HepG2 (cell line): ENCODE measurements around the gene IL1RAPL2. TPM values are rescaled to one million over a fixed set of nuclear protein-coding genes. Genes with fewer than 3 reads are reported as not detected.

ENCODE experiments used
- ATAC-seq: fragments of 200-7000 bp; cut with Tn5 transposase; 3 replicates; pipeline ENCODE4 v1.9.1; 2020; ENCODE audit warnings: mild to moderate bottlenecking, moderate library complexity
- BruUV-seq: library from RNA; stranded (reverse); fragments of 400-500 nt; replicated peaks from 2 replicates; lab custom pipeline; 2021; lab: Mats Ljungman, UMichigan
- CTCF ChIA-PET: fragments of 300-600 bp; formaldehyde crosslinking; extraction: SDS; loops from one replicate; lab custom pipeline; 2021; ENCODE audit warnings: low total read pairs, inconsistent platforms, low intra/inter-chr PET ratio; lab: Yijun Ruan, JAX
- POLR2A ChIA-PET: fragments of 350-600 bp; sonication (Branson Sonifier 250); formaldehyde crosslinking; loops from one replicate; lab custom pipeline; 2020; ENCODE audit warnings: antibody characterized with exemption, inconsistent platforms; lab: Yijun Ruan, JAX
- DNase-seq: peaks from one replicate; pipeline ENCODE4 v3.0.0-alpha.2; 2015; ENCODE audit warnings: low spot score
- FAIRE-seq: peaks from 3 replicates; lab custom pipeline; 2011; peaks lifted over from hg19 to GRCh38; lab: Jason Lieb, UNC
- H2AFZ ChIP-seq: one replicate; pipeline ENCODE4 v1.6.1; 2011; ENCODE audit warnings: low read length, inconsistent platforms
- H3K27ac ChIP-seq: fragments of 300-600 bp; 3 replicates; pipeline ENCODE4 v1.8.0; 2011; ENCODE audit warnings: mixed run types, mild to moderate bottlenecking, mixed read lengths, low read length, inconsistent platforms; ENCODE audit not compliant: insufficient read depth; ENCODE audit errors: extremely low read length
- H3K27me3 ChIP-seq, 2 experiments: fragments of 200-600 bp in 1 of 2; 2 replicates in 1 of 2; 3 replicates in 1 of 2; pipeline versions ENCODE4 v1.6.0 to v1.8.0; 2011; ENCODE audit warnings: low read length in 2 of 2, mild to moderate bottlenecking in 2 of 2, moderate library complexity in 2 of 2, inconsistent platforms in 1 of 2; ENCODE audit not compliant: insufficient read depth in 2 of 2, control insufficient read depth in 1 of 2
- H3K36me3 ChIP-seq, 2 experiments: fragments of 200-600 bp in 1 of 2; replicated peaks in 1 of 2; 2 replicates in 1 of 2; 3 replicates in 1 of 2; pipeline versions ENCODE4 v1.5.1 to v1.8.0; 2011; ENCODE audit warnings: low read length in 2 of 2, inconsistent platforms in 1 of 2; ENCODE audit not compliant: insufficient read depth in 2 of 2, control insufficient read depth in 1 of 2
- H3K4me1 ChIP-seq: 2 replicates; pipeline ENCODE4 v1.5.1; 2012; ENCODE audit warnings: low read length, inconsistent platforms; ENCODE audit not compliant: insufficient read depth
- H3K4me2 ChIP-seq: 2 replicates; pipeline ENCODE4 v1.6.0; 2011; ENCODE audit warnings: low read depth, low read length, inconsistent platforms
- H3K4me3 ChIP-seq, 3 experiments: fragments of 200-600 bp in 1 of 3; sonication (generic), shearing (Covaris generic) in 1 of 3; replicated peaks in 1 of 3; 2 replicates each; pipeline ENCODE4 v1.5.1; 2011 to 2016; ENCODE audit warnings: low read length in 3 of 3, inconsistent platforms in 2 of 3, low read depth in 2 of 3, mild to moderate bottlenecking in 2 of 3, control low read depth in 1 of 3, mixed read lengths in 1 of 3; ENCODE audit not compliant: insufficient read depth in 1 of 3
- H3K79me2 ChIP-seq: one replicate; pipeline ENCODE4 v1.6.1; 2011; ENCODE audit warnings: low read length, inconsistent platforms; ENCODE audit not compliant: insufficient read depth
- H3K9ac ChIP-seq: 2 replicates; pipeline ENCODE4 v1.6.0; 2011; ENCODE audit warnings: mild to moderate bottlenecking, low read depth, low read length, inconsistent platforms; ENCODE audit not compliant: insufficient read depth
- H3K9me3 ChIP-seq: 2 replicates; pipeline ENCODE4 v1.5.1; 2012; ENCODE audit warnings: mild to moderate bottlenecking, low read length
- H4K20me1 ChIP-seq: 2 replicates; pipeline ENCODE4 v1.6.0; 2011; ENCODE audit warnings: inconsistent platforms, mild to moderate bottlenecking, low read length, moderate library complexity; ENCODE audit not compliant: insufficient read depth
- AFF4 ChIP-seq: sonication (generic); formaldehyde crosslinking; IDR thresholded peaks from 2 replicates; pipeline ENCODE4 v1.4.0; 2020; ENCODE audit warnings: missing genetic modification reagents
- ARNT ChIP-seq: fragments of 450-650 bp; IDR thresholded peaks from 2 replicates; pipeline ENCODE4 v1.6.1; 2017
- EZH2 ChIP-seq: conservative IDR thresholded peaks from 2 replicates; pipeline ENCODE4 v1.6.1; 2012; ENCODE audit warnings: mild to moderate bottlenecking, low read depth, low read length, moderate library complexity
- MTA1 ChIP-seq: sonication (generic); formaldehyde crosslinking; IDR thresholded peaks from 2 replicates; pipeline ENCODE4 v1.4.0; 2020; ENCODE audit warnings: missing genetic modification reagents, mild to moderate bottlenecking, borderline replicate concordance
- PRPF4 ChIP-seq: fragments of 200-400 bp; formaldehyde crosslinking; IDR thresholded peaks from 2 replicates; pipeline ENCODE4 v1.6.1; 2016; ENCODE audit warnings: low read length, low read depth; ENCODE audit not compliant: poor library complexity, severe bottlenecking
- ZNF160 ChIP-seq: sonication (generic); formaldehyde crosslinking; IDR thresholded peaks from 2 replicates; pipeline ENCODE4 v1.8.0; 2022; ENCODE audit warnings: mild to moderate bottlenecking, inconsistent platforms, missing genetic modification reagents
- WGBS: methylation state at CpG from one replicate; pipeline ENCODE4 v1.1.6; 2017; ENCODE audit warnings: low lambda C conversion rate; 5-methylcytosine and 5-hydroxymethylcytosine counted together
- in situ Hi-C: cut with HindIII; loops from 2 replicates; pipeline ENCODE4 v1.10.0; 2017; ENCODE audit warnings: low pct_unique_long_range_greater_than_20kb; ENCODE audit not compliant: extremely low pct_ligation_motif_present
- intact Hi-C: fragments of 100-400 bp; cut with micrococcal nuclease; formaldehyde crosslinking; loops from one replicate; pipeline ENCODE4 v1.10.0; 2022; ENCODE audit not compliant: unreplicated experiment
- polyA plus RNA-seq, 8 experiments: library from polyadenylated mRNA; depleted of rRNA in 3 of 8; stranded (reverse) in 7 of 8; unstranded in 1 of 8; fragments of >200 nt; fragmentation: Illumina TruSeq in 4 of 8; extraction: Trizol in 4 of 8; gene quantifications; 2 replicates each; pipeline versions ENCODE4 v1.2.1 to v1.2.3, GENCODE V29; 2011 to 2016; ENCODE audit warnings: low read depth in 4 of 8, missing spikeins in 1 of 8, mixed read lengths in 1 of 8; ENCODE audit not compliant: insufficient read depth in 1 of 8
- total RNA-seq, 5 experiments: library from RNA; depleted of rRNA; stranded (reverse); fragments of >200 nt; fragmentation: Illumina TruSeq; extraction: Trizol; gene quantifications; 2 replicates each; pipeline ENCODE4 v1.2.3, GENCODE V29; 2016; ENCODE audit warnings: low read depth in 1 of 5
- TF ChIP-seq, protein P1 (sequence below): sonication (generic); formaldehyde crosslinking; conservative IDR thresholded peaks from 2 replicates; pipeline ENCODE4 v1.5.0; 2020; ENCODE audit warnings: missing genetic modification reagents
- TF ChIP-seq, protein P2 (sequence below): sonication (generic); formaldehyde crosslinking; IDR thresholded peaks from 2 replicates; pipeline ENCODE4 v1.4.0; 2020; ENCODE audit warnings: mild to moderate bottlenecking, missing genetic modification reagents, borderline replicate concordance
- TF ChIP-seq, protein P3 (sequence below): sonication (generic); formaldehyde crosslinking; IDR thresholded peaks from 2 replicates; pipeline ENCODE4 v1.5.1; 2020; ENCODE audit warnings: missing genetic modification reagents, mild to moderate bottlenecking, borderline replicate concordance

Gene IL1RAPL2
- total and polyA plus RNA-seq, 2 of the 13 experiments (the other 11 are each of a cell fraction or from before 2014, with no cell fraction given), result not detected

DNA sequence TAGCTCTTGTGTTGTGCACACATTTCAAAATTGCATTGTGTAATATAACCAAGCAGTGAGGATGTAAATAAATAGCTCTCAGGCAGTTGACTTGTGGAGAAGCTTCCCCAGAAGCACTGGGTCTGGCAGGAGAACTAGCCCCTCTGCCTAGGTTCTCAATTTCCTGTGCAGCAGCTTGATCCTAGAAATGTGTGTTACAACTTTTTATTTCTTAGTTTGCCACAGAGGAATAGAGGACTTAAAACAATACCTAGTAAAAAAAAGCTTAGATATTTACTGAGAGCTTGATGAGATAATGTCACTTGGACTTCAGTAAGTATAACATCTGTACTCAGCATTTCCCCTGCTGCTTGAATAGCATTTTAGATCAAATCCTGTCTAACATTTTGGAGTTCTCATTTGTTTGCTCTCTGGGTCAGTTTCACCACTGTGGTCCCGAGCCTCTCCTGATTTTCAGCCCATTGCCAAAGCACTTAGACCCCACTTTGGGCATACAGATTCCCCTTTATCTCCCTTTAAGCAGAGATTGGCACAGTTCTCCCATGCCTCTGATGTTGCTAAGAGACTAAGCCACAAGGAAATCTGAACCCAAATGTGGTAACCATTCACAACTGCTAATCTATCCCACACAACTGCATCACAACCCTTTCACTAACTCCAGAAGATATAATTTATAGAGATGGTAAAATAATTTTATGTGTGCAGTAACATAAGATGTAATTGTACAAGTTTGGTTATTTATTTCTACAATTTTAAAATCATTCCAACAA lies 1158.2 kb downstream of the IL1RAPL2 start:
- ChIA-PET CTCF (no interaction called here), POLR2A (no interaction called here)
- H3K9ac ChIP-seq, result no peak overlapping the region
- BruUV-seq, result no TSS peak
- H3K4me1 ChIP-seq, result no peaks in the 10 kb centered on the region
- in situ Hi-C loops (no loop called here), intact Hi-C loops (no loop called here)
- H3K4me3 ChIP-seq, result no peak overlapping the region
- no peaks in the 10 kb centered on the region for H3K36me3 ChIP-seq
- no peaks in the 10 kb centered on the region for H4K20me1 ChIP-seq
- H3K27ac ChIP-seq, result no peak overlapping the region
- no peak overlapping the region for H3K4me2 ChIP-seq
- no CpG with 5 or more reads among the region's 1 CpG for WGBS
- H3K9me3 ChIP-seq, result no peaks in the 10 kb centered on the region
- DNase-seq (no peak), ATAC-seq (no peak), FAIRE-seq (no peak)
- no peaks in the 10 kb centered on the region for H3K79me2 ChIP-seq
- no peak overlapping the region for H2AFZ ChIP-seq
- H3K27me3 ChIP-seq, result no peaks in the 10 kb centered on the region
- TF ChIP-seq, protein P1, sequence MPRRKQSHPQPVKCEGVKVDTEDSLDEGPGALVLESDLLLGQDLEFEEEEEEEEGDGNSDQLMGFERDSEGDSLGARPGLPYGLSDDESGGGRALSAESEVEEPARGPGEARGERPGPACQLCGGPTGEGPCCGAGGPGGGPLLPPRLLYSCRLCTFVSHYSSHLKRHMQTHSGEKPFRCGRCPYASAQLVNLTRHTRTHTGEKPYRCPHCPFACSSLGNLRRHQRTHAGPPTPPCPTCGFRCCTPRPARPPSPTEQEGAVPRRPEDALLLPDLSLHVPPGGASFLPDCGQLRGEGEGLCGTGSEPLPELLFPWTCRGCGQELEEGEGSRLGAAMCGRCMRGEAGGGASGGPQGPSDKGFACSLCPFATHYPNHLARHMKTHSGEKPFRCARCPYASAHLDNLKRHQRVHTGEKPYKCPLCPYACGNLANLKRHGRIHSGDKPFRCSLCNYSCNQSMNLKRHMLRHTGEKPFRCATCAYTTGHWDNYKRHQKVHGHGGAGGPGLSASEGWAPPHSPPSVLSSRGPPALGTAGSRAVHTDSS, result no peak
- no peak for TF ChIP-seq EZH2
- no peak for TF ChIP-seq ZNF160
- TF ChIP-seq AFF4 (CRISPR knock-in tag), result no peak
- TF ChIP-seq ARNT, result no peak
- TF ChIP-seq, protein P2, sequence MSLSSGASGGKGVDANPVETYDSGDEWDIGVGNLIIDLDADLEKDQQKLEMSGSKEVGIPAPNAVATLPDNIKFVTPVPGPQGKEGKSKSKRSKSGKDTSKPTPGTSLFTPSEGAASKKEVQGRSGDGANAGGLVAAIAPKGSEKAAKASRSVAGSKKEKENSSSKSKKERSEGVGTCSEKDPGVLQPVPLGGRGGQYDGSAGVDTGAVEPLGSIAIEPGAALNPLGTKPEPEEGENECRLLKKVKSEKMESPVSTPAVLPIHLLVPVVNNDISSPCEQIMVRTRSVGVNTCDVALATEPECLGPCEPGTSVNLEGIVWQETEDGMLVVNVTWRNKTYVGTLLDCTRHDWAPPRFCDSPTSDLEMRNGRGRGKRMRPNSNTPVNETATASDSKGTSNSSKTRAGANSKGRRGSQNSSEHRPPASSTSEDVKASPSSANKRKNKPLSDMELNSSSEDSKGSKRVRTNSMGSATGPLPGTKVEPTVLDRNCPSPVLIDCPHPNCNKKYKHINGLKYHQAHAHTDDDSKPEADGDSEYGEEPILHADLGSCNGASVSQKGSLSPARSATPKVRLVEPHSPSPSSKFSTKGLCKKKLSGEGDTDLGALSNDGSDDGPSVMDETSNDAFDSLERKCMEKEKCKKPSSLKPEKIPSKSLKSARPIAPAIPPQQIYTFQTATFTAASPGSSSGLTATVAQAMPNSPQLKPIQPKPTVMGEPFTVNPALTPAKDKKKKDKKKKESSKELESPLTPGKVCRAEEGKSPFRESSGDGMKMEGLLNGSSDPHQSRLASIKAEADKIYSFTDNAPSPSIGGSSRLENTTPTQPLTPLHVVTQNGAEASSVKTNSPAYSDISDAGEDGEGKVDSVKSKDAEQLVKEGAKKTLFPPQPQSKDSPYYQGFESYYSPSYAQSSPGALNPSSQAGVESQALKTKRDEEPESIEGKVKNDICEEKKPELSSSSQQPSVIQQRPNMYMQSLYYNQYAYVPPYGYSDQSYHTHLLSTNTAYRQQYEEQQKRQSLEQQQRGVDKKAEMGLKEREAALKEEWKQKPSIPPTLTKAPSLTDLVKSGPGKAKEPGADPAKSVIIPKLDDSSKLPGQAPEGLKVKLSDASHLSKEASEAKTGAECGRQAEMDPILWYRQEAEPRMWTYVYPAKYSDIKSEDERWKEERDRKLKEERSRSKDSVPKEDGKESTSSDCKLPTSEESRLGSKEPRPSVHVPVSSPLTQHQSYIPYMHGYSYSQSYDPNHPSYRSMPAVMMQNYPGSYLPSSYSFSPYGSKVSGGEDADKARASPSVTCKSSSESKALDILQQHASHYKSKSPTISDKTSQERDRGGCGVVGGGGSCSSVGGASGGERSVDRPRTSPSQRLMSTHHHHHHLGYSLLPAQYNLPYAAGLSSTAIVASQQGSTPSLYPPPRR (CRISPR knock-in tag), result no peak
- TF ChIP-seq PRPF4, result no peak
- TF ChIP-seq, protein P3, sequence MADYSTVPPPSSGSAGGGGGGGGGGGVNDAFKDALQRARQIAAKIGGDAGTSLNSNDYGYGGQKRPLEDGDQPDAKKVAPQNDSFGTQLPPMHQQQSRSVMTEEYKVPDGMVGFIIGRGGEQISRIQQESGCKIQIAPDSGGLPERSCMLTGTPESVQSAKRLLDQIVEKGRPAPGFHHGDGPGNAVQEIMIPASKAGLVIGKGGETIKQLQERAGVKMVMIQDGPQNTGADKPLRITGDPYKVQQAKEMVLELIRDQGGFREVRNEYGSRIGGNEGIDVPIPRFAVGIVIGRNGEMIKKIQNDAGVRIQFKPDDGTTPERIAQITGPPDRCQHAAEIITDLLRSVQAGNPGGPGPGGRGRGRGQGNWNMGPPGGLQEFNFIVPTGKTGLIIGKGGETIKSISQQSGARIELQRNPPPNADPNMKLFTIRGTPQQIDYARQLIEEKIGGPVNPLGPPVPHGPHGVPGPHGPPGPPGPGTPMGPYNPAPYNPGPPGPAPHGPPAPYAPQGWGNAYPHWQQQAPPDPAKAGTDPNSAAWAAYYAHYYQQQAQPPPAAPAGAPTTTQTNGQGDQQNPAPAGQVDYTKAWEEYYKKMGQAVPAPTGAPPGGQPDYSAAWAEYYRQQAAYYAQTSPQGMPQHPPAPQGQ, result no peak
- TF ChIP-seq MTA1, result no peak
